ENCODE results near the gene EBF3.

DNA sequence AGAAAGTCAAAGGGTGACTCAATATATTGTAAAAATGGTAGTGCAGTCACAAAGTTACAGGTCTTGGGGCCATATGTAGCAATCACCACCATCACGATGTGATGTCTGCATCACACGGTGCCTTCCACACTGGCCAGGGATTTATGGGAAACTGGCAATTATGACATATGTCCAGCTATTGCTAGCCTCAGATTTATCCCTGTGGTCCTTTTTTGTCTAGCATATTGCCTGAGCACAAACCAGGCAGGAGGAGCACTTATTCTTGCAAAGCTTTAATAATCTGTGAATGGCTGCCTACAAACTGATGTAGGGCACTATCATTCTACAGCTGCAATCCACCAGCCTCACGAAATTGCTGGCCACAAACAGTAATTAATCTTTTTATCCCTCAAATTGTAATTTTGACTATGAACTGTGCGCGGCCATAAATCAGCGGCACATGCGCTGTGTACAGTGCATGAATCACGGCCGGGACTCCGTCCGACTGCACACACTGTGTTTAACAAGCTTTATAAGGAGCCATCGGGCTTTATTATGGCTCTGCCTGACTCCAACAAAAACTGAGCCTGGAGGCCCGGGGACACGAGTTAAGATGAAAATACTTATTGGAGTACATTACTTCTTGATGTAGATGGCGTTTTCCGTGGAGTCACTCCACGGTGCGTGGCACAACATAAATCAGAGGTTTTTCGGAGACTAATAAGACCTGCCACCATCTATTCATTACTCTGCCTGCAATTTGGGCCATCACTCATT is 115.2 kb downstream of the EBF3 start:
- TF ChIP-seq, protein P1, sequence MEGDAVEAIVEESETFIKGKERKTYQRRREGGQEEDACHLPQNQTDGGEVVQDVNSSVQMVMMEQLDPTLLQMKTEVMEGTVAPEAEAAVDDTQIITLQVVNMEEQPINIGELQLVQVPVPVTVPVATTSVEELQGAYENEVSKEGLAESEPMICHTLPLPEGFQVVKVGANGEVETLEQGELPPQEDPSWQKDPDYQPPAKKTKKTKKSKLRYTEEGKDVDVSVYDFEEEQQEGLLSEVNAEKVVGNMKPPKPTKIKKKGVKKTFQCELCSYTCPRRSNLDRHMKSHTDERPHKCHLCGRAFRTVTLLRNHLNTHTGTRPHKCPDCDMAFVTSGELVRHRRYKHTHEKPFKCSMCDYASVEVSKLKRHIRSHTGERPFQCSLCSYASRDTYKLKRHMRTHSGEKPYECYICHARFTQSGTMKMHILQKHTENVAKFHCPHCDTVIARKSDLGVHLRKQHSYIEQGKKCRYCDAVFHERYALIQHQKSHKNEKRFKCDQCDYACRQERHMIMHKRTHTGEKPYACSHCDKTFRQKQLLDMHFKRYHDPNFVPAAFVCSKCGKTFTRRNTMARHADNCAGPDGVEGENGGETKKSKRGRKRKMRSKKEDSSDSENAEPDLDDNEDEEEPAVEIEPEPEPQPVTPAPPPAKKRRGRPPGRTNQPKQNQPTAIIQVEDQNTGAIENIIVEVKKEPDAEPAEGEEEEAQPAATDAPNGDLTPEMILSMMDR (conservative IDR thresholded peaks at IDR 0.05) = no peak
- TF ChIP-seq EZH2 (IDR thresholded peaks at IDR 0.05; ENCODE audit: low read depth) = no peak

All from PC-9 (cell line).